Regular cardiac myocyte (primary cell): ENCODE measurements around the gene GUCA1A. TPM values are rescaled to one million over a fixed set of nuclear protein-coding genes. Genes with fewer than 3 reads are reported as not detected.

Source experiments
- total RNA-seq: library from RNA; depleted of rRNA; stranded (reverse); fragments of >200 nt; gene quantifications from 2 replicates; pipeline ENCODE4 v1.2.3, GENCODE V29; 2014

The GUCA1A gene
- not detected in 2 replicates for total RNA-seq

DNA sequence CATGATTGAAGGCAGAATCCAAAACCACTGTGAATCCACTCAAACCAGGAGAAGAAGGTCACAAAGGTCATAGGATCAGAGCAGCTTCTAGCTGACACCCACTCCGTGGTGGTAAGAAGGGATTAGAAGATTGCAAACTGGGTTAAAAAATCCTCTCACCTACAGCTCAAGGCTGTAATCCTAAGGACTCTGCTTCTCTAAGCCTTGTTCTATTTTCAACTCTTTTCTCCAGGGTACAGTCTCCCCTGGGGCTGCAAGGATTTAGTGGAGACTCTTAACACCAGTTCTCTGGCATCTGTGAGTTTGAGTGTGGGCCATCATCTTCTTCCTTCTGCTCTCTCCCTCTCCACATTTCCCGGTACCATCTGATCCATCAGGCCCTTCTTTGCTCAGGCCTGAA is at the start of gene GUCA1A:
TSS of gene GUCA1A (plus strand) at position 264 of the 400 bp plus-strand sequence. CDS start 250 bp downstream, outside the sequence.

DNA sequence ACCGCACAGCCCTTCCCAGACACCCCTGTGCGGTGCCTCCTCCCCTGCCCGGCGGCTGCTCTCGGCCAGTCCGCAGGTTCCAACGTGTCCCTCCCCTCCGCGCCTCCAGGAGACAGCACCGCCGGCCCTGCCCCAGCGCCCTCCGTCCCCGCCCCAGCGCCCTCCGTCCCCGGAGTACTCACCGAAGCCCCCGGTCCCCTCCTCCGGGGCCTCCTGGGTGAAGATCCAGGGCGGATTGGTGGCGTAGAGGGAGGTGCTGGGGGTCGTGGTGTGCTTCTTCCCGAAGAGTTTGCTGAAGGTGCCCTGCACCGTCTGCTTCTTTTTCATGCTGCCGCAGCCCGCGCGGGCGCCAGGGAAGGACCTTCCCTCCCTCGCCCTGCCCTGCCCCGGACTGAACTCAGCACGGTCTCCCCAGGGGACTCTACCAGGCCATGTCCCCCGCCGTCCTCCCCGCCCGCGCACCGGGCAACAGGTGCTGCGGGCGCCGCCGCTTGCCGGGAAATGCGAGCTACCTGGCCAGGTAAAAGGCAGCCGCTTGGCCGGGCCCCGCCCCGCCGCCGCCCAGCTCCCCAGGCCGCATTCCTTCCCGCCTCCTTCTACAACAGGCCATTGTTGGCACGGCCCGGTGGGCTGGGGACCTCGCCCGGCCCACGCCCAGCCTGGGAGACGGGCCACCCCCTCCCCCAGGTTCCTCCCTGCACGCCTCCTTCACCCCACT is 30.9 kb upstream of the GUCA1A start, which contains the start of gene C6orf132:
TSS of gene C6orf132 (minus strand) at position 503 of the 718 bp plus-strand sequence. CDS start at position 327, 176 bp downstream.

DNA sequence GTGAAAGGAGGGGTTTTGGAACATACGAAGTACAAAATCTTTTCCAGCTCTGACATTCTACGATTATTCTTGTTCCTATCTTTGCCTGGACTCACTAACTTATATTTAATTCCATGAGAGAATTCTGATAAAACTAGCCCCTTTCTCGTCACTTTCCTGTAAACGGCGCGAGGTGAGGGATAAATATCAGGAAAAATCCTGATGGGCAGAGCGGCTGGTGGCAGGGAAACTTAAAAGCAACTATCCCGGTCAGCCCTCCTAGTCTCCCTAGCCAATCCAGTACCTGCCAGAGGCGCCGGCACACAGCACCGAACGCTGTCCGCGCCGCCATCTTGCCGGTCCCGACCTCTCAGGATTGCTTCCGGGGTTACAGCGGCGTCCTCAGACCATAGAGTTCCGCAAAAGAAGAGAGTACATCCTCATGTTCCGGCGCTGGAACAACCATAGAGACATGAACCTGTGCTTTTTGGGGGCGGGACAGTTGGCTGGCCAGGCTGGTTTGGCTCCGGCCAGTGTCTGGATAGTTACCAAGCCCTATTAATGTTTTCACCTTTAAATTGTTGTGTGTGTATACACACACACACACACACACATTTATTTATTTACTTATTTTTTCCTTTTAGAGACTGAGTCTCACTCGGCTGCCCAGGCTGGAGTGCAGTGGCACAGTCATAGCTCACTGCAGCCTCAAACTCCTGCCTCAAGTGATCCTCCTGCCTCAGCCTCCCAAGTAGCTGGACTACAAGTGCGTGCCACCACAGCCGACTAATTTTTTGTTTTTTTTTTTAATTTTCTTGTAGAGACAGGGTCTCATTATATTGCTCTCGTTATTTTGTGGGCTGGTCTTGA is 44.6 kb downstream of the GUCA1A start, which contains the start of gene MRPS10:
TSS of gene MRPS10 (minus strand) at position 343 of the 849 bp plus-strand sequence. CDS start at position 331, 12 bp downstream.

Other genes with a start within 250 kb of the GUCA1A start
- gene CCND3, start 231.6 kb upstream of the GUCA1A start, total RNA-seq, result 11.6 and 32.8 TPM in 2 replicates
- 10.1 and 11.9 TPM in 2 replicates for gene TAF8, start 122.8 kb upstream of the GUCA1A start, total RNA-seq
- 0.28 and 1.2 TPM in 2 replicates for gene C6orf132, start 30.7 kb upstream of the GUCA1A start, total RNA-seq
- gene GUCA1B, start 21.6 kb downstream of the GUCA1A start, total RNA-seq, result 0.19 TPM in 1 of 2 replicates, not detected in the other
- 42.6 and 58.1 TPM in 2 replicates for gene MRPS10, start 44.5 kb downstream of the GUCA1A start, total RNA-seq